Esophagus squamous epithelium (tissue), 4 donors: ENCODE data around the gene ATM.

Experiments
- POLR2A ChIP-seq, 4 donors: fragments of 450-650 bp; IDR thresholded peaks; one replicate each; pipeline ENCODE4 v1.6.1; 2017; ENCODE audit warnings: antibody characterized with exemption in 4 of 4, mild to moderate bottlenecking in 4 of 4, moderate library complexity in 3 of 4
- TF ChIP-seq, protein P1 (sequence below), 6 experiments: fragments of 450-650 bp in 4 of 6; fragments of 200-600 bp in 2 of 6; sonication (generic) in 2 of 6; IDR thresholded peaks; one replicate each; pipeline ENCODE4 v1.5.1; 2016 to 2019; ENCODE audit warnings: antibody characterized with exemption in 6 of 6, mild to moderate bottlenecking in 4 of 6, moderate library complexity in 4 of 6

GRCh38 chr11:108368134-108368533, 145.3 kb downstream of the ATM start:
- TF ChIP-seq, protein P1, sequence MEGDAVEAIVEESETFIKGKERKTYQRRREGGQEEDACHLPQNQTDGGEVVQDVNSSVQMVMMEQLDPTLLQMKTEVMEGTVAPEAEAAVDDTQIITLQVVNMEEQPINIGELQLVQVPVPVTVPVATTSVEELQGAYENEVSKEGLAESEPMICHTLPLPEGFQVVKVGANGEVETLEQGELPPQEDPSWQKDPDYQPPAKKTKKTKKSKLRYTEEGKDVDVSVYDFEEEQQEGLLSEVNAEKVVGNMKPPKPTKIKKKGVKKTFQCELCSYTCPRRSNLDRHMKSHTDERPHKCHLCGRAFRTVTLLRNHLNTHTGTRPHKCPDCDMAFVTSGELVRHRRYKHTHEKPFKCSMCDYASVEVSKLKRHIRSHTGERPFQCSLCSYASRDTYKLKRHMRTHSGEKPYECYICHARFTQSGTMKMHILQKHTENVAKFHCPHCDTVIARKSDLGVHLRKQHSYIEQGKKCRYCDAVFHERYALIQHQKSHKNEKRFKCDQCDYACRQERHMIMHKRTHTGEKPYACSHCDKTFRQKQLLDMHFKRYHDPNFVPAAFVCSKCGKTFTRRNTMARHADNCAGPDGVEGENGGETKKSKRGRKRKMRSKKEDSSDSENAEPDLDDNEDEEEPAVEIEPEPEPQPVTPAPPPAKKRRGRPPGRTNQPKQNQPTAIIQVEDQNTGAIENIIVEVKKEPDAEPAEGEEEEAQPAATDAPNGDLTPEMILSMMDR (IDR thresholded peaks at IDR 0.05), result no peak
- no peak for TF ChIP-seq POLR2A (IDR thresholded peaks at IDR 0.05)
